PC-3 (cell line): ENCODE data around the gene NRDE2. TPM values are rescaled to one million over a fixed set of nuclear protein-coding genes. Genes with fewer than 3 reads are reported as not detected.

Experiments
- ATAC-seq: fragments of 200-7000 bp; cut with Tn5 transposase; 2 replicates; pipeline ENCODE4 v1.9.1; 2020; ENCODE audit warnings: mild to moderate bottlenecking, moderate library complexity
- BruUV-seq: library from RNA; stranded (reverse); fragments of 400-500 nt; replicated peaks from 2 replicates; lab custom pipeline; 2021; lab: Mats Ljungman, UMichigan
- CTCF ChIA-PET: fragments of 300-600 bp; sonication (Branson Sonifier 250); formaldehyde crosslinking; loops from one replicate; lab custom pipeline; 2022; ENCODE audit warnings: antibody characterized with exemption; lab: Charles Lee
- POLR2A ChIA-PET: fragments of 300-600 bp; sonication (Branson Sonifier 250); formaldehyde crosslinking; loops from one replicate; lab custom pipeline; 2022; ENCODE audit warnings: antibody characterized with exemption; ENCODE audit not compliant: unreplicated experiment; lab: Charles Lee
- DNase-seq: peaks from one replicate; pipeline ENCODE4 v3.0.0-alpha.2; 2015
- H2AFZ ChIP-seq: fragments of 300-600 bp; sonication (generic); 2 replicates; pipeline ENCODE4 v1.6.0; 2016; ENCODE audit warnings: antibody characterized with exemption, low read length
- H3F3A ChIP-seq: fragments of 300-600 bp; sonication (generic); one replicate; pipeline ENCODE4 v1.6.0; 2017; ENCODE audit warnings: antibody characterized with exemption, low read length, control low read depth, mild to moderate bottlenecking; ENCODE audit not compliant: unreplicated experiment
- H3K27ac ChIP-seq: fragments of 300-600 bp; sonication (generic); 2 replicates; pipeline ENCODE4 v1.5.1; 2016; ENCODE audit warnings: mild to moderate bottlenecking, low read length
- H3K27me3 ChIP-seq: fragments of 300-600 bp; sonication (generic); 2 replicates; pipeline ENCODE4 v1.6.1; 2016; ENCODE audit warnings: low read length, mixed read lengths
- H3K36me3 ChIP-seq: fragments of 300-600 bp; sonication (generic); 2 replicates; pipeline ENCODE4 v1.6.1; 2016; ENCODE audit warnings: low read depth, mixed run types, low read length, mixed read lengths
- H3K4me1 ChIP-seq: fragments of 300-600 bp; sonication (generic); 2 replicates; pipeline ENCODE4 v1.5.1; 2016; ENCODE audit warnings: low read length; ENCODE audit not compliant: insufficient read depth
- H3K4me2 ChIP-seq: fragments of 300-600 bp; sonication (generic); 2 replicates; pipeline ENCODE4 v1.6.0; 2016; ENCODE audit warnings: low read length
- H3K4me3 ChIP-seq: fragments of 300-600 bp; sonication (generic); 2 replicates; pipeline ENCODE4 v1.5.1; 2016; ENCODE audit warnings: mild to moderate bottlenecking, low read length, mixed read lengths
- H3K79me2 ChIP-seq: fragments of 300-600 bp; sonication (generic); 2 replicates; pipeline ENCODE4 v1.6.1; 2017; ENCODE audit warnings: low read length, mixed read lengths
- H3K9ac ChIP-seq: fragments of 300-600 bp; sonication (generic); 2 replicates; pipeline ENCODE4 v1.6.0; 2016; ENCODE audit warnings: mild to moderate bottlenecking, low read length
- H3K9me2 ChIP-seq: fragments of 300-600 bp; sonication (generic); replicated peaks from 2 replicates; pipeline ENCODE4 v1.6.1; 2016; ENCODE audit warnings: mixed run types, low read length, mixed read lengths
- H3K9me3 ChIP-seq: fragments of 300-600 bp; sonication (generic); 2 replicates; pipeline ENCODE4 v1.6.1; 2016; ENCODE audit warnings: low read length, mixed read lengths
- H4K20me1 ChIP-seq: fragments of 300-600 bp; sonication (generic); 2 replicates; pipeline ENCODE4 v1.6.1; 2016; ENCODE audit warnings: low read length, mixed read lengths
- CTCF ChIP-seq: fragments of 300-600 bp; sonication (generic); conservative IDR thresholded peaks from 2 replicates; pipeline ENCODE4 v1.5.1; 2017; ENCODE audit warnings: antibody characterized with exemption, low read depth, mild to moderate bottlenecking, low read length
- EZH2 ChIP-seq: fragments of 300-600 bp; sonication (generic); IDR thresholded peaks from one replicate; pipeline ENCODE4 v1.6.1; 2017; ENCODE audit warnings: antibody characterized with exemption, mild to moderate bottlenecking, low read length; ENCODE audit not compliant: unreplicated experiment
- EZH2phosphoT487 ChIP-seq: fragments of 300-600 bp; sonication (generic); IDR thresholded peaks from 2 replicates; pipeline ENCODE4 v1.6.1; 2018; ENCODE audit warnings: mild to moderate bottlenecking, antibody characterized with exemption, low read length, borderline replicate concordance
- intact Hi-C: fragments of 100-400 bp; cut with micrococcal nuclease; formaldehyde crosslinking; loops from 2 replicates; pipeline ENCODE4 v1.9.0; 2023
- total RNA-seq: library from RNA; depleted of rRNA; stranded (reverse); fragments of >200 nt; gene quantifications from 2 replicates; pipeline ENCODE4 v1.2.3, GENCODE V29; 2014

The NRDE2 gene
- total RNA-seq, 1 experiment from 2014 or later: 18.3 TPM

- TF ChIP-seq EZH2phosphoT487 (no peak), EZH2 (no peak), CTCF (no peak)
- no peaks in the 10 kb centered on the region for H3F3A ChIP-seq
- H2AFZ ChIP-seq: no peak overlapping the region
- H3K4me2 ChIP-seq: no peak overlapping the region
- H3K27ac ChIP-seq: no peak overlapping the region
- no peak overlapping the region for H3K9ac ChIP-seq
- H3K9me2 ChIP-seq: no peaks in the 10 kb centered on the region
- H3K9me3 ChIP-seq: no peaks in the 10 kb centered on the region
- no peak overlapping the region for H3K4me3 ChIP-seq
- POLR2A ChIA-PET: interaction anchor here (0.6 kb wide), 1 partner anchor 219 kb away, joined by 4 read pairs; no protein-coding TSS in a partner anchor
- H3K79me2 ChIP-seq: no peaks in the 10 kb centered on the region
- ATAC-seq (no peak), DNase-seq (no peak)
- H3K27me3 ChIP-seq: no peaks in the 10 kb centered on the region
- CTCF ChIA-PET: no interaction called here
- H4K20me1 ChIP-seq: no peaks in the 10 kb centered on the region
- no peaks in the 10 kb centered on the region for H3K4me1 ChIP-seq
- intact Hi-C loops: no loop called here
- BruUV-seq: no TSS peak
- H3K36me3 ChIP-seq: no peaks in the 10 kb centered on the region
These were observed 13.5 kb upstream of the NRDE2 start for GRCh38 chr14:90345239-90345557.

DNA sequence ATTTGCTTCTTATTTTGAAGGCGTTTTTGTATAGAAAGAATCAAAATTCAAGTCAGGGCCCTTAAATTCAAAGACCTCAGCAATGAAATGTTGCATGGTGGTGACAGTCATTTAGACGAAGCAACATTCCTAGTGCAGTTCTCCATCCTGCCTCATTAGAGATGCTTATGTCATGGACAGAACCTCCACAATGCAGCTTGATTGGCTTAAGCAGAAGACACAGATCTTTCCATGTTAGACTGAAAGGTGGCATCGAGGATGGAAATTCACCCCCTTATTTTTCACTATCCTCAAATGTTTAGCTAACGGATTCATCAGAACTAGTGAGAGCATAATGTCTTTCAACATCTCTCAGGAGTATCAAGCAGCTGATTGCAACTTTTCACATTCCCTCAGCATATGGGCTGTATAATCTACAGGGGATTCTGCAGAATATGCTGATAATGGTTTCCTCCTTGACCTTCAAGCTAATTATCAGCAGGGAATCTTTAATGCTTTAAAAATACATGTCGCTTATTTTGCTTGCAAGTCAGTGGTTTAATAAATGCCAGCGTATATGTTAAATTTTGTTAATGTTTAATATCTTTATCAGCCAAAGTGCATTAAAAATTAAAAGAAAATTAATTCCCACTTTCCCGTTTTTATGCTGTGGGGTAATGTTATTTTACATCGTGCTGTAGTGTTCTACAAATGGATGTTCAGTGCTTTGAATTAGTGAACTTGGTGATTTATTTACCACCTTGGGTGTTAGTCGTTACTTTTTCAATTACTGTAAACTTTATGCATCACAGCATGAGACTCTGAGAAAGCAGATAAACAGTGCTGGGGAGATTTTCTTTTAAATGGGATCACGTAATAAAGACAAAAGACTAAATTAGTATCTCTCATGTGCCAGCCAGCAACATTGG lies 12.8 kb upstream of the NRDE2 start:
- ChIA-PET POLR2A (interaction anchor here (0.6 kb wide), 1 partner anchor 220 kb away, joined by 4 read pairs; no protein-coding TSS in a partner anchor), CTCF (no interaction called here)
- ATAC-seq: peak; percentile 30; the same call in 1 of the 2 replicates

More for the DNA sequence above, 12.8 kb upstream of the NRDE2 start:
- Histone ChIP-seq H3K79me2 (no peaks in the 10 kb centered on the region), H4K20me1 (no peaks in the 10 kb centered on the region), H3K9me2 (no peaks in the 10 kb centered on the region), H3K4me1 (no peaks in the 10 kb centered on the region), H2AFZ (no peak overlapping the region), H3F3A (no peaks in the 10 kb centered on the region), H3K9ac (no peak overlapping the region), H3K9me3 (no peaks in the 10 kb centered on the region), H3K4me3 (no peak overlapping the region), H3K4me2 (no peak overlapping the region), H3K27ac (no peak overlapping the region), H3K27me3 (no peaks in the 10 kb centered on the region), H3K36me3 (no peaks in the 10 kb centered on the region)
- no peak for TF ChIP-seq EZH2phosphoT487
- no peak for TF ChIP-seq CTCF
- TF ChIP-seq EZH2: no peak
- no peak for DNase-seq
- no TSS peak for BruUV-seq
- intact Hi-C loops: no loop called here
